ENCODE results near the gene TMEM147.
A peak's percentile ranks its signal among the peaks of the same experiment; 100 is the strongest.
"Not testable (repeated sequence)": the region's sequence is repeated elsewhere in the genome, so short reads cannot be mapped to it uniquely, and the experiment has no call there.

Gene TMEM147

DNA sequence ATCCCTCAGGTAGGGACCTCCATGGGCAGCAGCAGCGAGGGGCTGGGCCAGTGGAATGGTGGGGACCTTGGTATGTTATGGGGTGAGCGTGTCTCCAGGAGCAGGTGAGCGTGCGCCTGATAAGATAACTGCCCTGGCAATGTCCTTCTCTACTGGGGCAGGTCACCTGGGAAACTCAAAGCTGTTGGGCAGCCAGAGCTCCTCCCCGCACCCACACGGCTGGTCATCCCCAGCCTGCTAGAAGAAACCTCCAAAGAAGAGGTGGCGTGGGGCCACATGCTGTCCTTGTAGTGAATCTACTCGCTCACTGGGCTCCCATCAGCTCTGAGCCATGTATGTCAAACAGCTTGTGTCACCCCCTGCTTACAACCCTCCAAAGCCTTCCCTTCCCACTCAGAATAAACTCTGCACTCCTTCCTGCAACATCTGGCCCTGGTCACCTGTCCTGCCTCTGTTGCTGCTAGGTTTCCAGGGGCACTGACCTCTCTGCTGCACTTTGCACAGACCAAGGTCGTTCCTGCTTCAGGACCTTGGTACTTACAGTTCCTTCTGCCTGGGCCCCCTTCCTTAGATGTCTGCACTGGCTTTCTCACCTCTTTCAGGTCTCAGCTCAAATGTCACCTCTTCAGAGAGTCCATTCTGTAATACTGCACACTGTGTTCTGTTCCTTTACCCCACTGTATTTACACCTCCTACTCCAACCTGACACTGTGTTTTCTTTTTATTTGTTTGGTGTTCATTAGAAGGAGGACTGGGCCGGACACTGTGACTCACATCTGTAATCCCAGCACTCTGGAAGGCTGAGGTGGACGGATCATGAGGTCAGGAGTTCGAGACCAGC lies 19.8 kb downstream of the TMEM147 start:
- no peak for DNase-seq

DNA sequence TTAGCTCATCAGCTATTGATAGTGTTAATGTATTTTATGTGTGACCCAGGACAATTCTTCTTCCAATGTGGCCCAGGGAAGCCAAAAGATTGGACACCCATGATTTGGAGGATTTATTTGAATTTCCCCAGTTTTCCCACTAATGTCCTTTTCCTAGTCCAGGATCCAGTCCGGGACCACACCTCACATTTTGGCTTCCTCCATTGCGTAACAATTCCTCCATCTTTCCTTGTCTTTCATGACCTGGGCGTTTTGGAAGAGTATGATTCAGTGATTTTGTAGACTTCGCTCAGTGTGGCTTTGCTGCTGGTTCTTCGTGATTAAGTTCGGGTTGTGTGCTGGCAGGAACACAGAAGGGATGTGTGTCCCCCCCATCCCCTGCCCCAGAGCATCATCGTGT lies 21.3 kb downstream of the TMEM147 start:
- DNase-seq, result no peak

DNA sequence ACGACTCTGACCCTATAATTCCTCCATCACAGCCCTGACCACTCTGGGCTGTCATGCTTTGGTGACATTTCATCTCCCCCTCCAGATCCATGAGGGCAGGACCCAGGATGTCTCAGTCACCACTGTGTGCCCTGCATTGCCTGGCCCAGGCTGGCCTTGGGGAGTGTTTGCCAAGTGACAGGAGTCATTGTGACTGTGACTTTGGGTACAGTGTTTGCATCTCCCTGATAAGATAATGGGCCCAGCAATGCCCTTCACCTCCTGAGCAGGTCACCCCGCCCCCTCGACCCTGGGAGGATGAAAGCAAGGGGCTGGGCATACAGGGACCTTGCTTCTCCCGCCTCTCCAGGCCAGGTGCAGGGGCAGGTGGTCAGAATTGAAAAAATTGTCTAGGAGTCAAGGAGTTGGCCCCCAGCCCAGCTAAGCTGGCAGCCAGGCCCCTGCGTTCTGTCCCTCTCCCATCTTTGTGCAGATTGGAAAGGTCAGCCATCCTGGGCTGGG lies 23.9 kb downstream of the TMEM147 start:
- DNase-seq, result peak; percentile 78

DNA sequence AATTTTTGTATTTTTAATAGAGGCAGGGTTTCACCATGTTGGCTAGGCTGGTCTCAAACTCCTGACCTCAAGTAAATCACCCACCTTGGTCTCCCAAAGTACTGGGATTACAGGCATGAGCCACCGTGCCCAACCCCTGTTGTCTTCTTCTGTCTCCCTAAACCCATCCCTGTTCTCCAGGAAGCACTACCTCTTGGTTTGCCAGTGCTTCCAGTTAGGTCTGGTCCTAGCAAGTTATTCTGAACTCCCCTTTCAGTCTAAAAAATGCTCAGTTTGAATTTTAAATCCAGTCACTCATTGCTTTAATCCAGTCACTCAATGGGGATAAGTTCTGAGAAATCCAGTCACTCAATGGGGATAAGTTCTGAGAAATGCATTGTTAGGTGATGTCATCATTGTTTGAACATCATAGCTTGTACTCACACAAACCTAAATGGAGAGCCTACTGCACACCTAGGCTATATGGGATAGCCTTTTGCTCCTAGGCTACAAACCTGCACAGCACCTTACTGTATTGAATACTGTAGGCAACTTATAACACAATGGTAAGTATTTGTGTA lies 26.1 kb downstream of the TMEM147 start:
- no peak for DNase-seq

DNA sequence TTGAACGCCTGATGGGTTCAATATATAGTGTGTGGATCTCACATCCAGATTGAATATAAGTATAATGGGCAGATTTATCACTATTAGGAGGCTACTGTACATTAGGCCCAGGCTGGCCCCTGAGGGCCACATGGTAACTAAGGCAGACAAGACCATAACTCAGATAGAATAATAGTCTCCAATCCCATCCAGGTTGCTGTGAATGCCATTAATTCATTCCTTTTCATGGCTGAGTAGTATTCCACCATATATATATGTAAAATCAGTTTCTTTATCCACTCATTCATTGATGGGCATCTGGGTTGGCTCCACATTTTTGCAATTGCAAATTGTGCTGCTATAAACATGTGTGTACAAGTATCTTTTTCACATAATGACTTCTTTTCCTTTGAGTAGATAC lies 32.5 kb downstream of the TMEM147 start:
- no peak for DNase-seq

DNA sequence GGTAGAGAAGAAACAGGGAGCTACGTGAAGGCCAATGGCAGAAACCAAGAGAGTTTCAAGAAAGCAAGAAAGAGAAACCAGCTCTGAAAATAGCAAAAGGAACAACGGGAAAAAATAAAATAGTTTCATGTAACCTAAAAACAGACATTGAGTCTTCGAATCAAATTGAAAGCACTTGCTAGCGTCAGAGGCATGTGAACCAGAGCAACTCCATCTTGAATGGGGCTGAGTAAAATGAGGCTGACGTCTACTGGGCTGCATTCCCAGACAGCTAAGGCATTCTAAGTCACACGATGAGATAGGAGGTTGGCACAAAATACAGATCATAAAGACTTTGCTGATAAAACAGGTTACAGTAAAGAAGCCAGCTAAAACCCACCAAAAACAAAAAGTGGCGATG lies 33.3 kb downstream of the TMEM147 start:
- no peak for DNase-seq

DNA sequence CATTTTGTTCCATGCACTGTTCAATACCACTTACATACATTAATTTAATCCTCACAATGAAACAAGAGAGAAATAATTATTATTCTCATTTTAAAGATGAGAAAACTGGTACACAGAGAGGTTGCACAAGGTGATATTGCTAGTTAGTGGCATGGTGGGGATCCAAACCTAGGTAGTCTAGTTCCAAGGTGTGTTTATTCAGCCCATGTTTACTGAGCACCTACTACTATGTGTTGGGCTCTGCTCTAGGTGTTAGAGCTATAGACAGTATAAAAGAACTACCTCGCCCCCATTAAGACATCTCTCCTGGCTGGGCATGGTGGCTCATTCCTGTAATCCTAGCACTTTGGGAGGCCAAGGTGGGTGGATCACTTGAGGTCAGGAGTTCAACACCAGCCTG lies 37.3 kb downstream of the TMEM147 start:
- DNase-seq, result no peak

DNA sequence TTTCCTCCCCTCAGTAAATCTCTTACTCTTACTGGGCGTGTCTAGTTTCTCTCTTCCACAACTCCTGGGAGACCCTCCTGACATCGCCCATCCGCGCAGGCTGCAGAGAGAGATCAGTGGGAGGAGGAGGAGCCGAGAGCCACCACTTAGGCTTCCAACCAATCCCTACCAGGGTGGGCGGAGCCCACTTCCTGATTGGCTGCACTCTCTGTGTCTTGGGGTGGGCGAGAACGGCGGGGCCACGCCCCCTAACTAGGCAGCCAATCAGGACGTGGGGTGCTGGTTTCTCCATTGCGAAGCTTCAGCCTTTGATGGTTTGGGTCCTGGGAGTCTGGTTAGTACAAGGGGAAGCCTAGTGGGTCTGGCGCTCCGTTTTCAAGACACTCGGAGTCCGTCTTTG lies 40.4 kb downstream of the TMEM147 start, which contains the start of gene PMIS2:
Gene PMIS2, plus strand, starts transcription at position 326 of the 400 bp plus-strand sequence. CDS start 87 bp downstream, outside the sequence.
- no peak for DNase-seq

DNA sequence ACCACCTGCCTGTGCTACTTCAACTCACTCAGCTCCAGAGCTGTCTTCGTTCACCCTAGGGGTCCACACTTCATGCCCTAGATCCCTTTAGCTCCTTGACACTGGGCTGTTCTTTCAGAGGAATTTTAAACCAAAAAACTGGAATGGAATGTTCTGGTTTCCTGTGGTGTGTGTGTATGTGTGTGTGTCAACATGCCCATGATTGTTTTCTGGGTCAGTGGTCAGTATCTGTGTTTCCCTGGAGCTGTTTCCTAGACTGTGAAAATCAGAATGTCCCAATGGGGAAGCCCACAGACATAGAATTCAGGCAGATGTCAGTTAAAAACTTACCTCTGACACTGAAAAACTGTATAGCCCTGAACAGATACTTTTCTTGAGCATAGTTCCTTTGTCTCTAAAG lies 41.9 kb downstream of the TMEM147 start:
- DNase-seq, result no peak

DNA sequence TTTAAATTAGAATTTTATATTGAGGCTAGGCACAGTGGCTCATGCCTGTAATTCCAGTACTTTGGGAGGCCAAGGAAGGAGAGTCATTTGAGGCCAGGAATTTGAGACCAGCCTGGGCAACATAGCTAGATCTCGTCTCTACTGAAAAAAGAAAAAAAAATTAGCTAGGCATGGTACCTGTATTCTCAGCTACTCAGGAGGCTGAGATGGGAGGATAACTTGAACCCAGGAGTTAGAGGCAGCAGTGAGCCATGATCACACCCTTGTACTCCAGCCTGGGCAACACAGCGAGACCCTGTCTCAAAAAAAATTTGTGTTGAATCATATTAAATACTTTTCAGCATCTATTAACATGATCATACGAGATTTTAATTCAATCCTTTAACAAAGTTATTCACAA lies 45.4 kb downstream of the TMEM147 start:
- no peak for DNase-seq

DNA sequence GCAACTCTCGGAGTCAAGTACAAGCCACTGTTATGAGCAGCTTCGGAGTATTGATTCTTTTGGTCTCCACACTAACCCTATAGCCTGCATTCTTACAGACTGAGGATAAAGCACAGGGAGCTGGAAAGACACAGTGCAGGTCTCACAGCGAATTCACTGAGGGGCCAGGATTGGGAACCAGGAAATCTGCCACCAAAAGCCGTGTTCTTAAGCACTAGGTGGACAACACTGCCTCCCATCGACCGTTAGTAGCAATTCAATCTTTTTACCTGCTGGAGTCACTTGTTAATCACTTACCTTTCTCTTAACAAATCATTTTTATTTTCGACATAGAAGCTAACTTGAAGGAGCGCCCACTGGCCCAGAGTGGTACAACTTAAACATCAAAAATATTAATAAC lies 46.8 kb downstream of the TMEM147 start:
- DNase-seq, result peak; percentile 27

DNA sequence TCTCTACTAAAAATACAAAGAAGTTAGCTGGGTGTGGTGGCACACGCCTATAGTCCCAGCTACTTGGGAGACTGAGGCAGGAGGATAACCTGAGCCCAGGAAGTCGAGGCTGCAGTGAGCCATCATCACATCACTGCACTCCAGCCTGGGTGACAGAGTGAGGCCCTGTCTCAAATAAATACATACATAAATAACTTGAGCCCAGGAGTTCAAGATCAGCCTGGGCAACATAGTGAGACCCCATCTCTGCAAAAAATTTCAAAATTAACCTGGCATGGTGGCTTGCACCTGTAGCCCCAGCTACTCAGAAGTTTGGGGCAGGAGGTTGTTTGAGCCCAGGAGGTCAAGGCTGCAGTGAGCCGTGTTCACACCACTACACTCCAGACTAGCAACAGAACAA lies 49.6 kb downstream of the TMEM147 start:
- DNase-seq, result not testable (repeated sequence)

DNA sequence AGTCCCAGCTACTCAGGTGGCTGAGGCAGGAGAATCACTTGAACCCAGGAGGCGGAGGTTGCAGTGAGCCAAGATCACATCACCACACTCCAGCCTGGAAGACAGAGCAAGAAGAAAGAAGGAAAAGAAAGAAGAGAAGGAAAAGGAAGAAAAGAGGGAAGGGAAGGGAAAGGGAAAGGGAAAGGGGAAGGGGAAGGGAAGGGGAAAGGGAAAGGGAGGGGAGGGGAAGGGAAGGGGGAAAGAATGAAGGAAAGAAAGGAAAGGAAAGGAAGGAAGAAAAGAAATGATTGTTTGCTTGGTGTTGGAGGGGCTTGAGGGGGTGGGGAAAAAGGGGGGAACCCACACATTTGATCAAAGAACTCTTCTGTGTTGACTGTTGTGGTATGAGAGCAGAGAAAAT lies 50.5 kb downstream of the TMEM147 start:
- no peak for DNase-seq

DNA sequence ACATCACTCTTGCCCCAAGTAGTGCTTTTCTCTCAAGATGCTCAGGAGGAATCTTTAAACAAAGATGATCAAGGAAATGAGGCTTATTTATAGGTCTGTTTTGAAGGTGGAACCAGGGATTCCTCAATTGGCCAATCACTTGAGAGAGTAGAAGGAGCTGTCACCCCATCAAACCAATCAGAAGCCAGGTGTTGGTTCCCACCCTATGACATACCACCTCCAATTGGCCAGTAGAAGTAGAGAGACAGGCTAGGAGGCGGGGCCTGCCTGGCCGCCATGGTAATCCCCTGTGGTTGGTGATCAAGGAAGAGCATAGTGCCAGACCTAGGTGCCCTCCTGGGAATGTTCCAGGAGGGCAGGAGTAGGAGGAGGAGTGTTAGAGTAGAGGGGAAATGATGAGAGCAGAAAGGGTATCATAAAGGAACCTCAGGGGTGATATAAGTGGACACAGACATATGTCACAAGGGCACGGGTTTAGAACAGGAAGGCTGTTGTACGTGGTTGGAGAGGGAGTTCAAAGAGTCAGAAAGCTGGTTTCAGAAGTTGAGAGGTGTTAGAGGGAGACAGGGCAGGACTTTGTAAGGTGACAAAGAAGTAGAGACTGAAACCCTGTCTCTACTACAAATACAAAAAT lies 51.1 kb downstream of the TMEM147 start:
- no peak for DNase-seq
